ENCODE measurements around the gene PTPN3. TPM values are rescaled to one million over a fixed set of nuclear protein-coding genes. Genes with fewer than 3 reads are reported as not detected.
A peak's percentile ranks its signal among the peaks of the same experiment; 100 is the strongest.

The PTPN3 gene
- total RNA-seq, 1 donor from 2014 or later, result 1.1 TPM

DNA sequence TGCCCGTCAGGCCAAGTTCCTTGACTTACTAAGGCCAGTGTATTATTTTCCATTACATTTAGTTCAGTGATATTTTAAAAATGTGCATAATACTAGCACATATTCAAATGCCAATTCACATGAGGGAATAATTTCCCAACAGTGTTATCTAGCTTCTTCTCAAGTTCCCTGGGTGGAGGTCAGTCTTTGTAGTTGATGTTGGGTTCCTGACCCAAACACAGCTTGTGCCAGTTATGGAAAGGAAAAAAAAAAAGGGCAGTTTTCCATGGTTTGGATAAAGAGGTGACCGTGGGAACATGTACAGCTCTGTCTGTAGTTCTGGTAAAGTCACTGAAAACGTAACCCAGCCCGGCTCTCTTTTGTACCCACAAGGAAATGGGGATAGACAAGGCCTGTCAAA is 11.5 kb upstream of the PTPN3 start:
- no peak for DNase-seq (ENCODE audit: low read depth, low spot score)
- no peak overlapping the region for H3K27ac Mint-ChIP-seq (ENCODE audit: unreplicated experiment)
- TF ChIP-seq, protein P1, sequence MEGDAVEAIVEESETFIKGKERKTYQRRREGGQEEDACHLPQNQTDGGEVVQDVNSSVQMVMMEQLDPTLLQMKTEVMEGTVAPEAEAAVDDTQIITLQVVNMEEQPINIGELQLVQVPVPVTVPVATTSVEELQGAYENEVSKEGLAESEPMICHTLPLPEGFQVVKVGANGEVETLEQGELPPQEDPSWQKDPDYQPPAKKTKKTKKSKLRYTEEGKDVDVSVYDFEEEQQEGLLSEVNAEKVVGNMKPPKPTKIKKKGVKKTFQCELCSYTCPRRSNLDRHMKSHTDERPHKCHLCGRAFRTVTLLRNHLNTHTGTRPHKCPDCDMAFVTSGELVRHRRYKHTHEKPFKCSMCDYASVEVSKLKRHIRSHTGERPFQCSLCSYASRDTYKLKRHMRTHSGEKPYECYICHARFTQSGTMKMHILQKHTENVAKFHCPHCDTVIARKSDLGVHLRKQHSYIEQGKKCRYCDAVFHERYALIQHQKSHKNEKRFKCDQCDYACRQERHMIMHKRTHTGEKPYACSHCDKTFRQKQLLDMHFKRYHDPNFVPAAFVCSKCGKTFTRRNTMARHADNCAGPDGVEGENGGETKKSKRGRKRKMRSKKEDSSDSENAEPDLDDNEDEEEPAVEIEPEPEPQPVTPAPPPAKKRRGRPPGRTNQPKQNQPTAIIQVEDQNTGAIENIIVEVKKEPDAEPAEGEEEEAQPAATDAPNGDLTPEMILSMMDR (conservative IDR thresholded peaks at IDR 0.05), result no peak
- no peaks in the 10 kb centered on the region for H3K36me3 Mint-ChIP-seq (ENCODE audit: low read depth)
- no peaks in the 10 kb centered on the region for H3K4me1 Mint-ChIP-seq
- peaks cover 44% of the 10 kb centered on the region for H3K27me3 Mint-ChIP-seq (ENCODE audit: low read depth)
- no peak overlapping the region for H3K4me3 Mint-ChIP-seq
- H3K9me3 Mint-ChIP-seq, result no peaks in the 10 kb centered on the region

DNA sequence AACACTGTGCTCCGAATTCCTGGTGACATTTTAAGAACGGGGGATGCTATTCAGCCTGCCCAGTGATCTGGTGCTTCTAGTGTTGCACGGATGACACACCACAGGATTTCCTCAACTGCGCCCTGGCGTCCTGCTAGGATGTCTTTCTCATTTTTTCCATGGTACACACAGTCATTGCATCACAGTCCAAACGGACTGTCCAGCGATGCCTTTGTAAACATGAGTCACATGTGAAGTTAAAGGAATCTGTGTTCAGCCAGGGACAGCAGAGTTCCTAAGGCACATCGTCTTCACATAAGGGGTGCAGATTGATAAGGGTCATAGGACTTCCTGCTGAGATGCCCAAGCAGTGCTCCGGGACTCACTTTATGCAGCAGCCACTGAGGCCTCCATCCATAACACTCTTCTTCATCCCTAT is 9.3 kb upstream of the PTPN3 start:
- peaks cover 54% of the 10 kb centered on the region for H3K27me3 Mint-ChIP-seq (ENCODE audit: low read depth)

DNA sequence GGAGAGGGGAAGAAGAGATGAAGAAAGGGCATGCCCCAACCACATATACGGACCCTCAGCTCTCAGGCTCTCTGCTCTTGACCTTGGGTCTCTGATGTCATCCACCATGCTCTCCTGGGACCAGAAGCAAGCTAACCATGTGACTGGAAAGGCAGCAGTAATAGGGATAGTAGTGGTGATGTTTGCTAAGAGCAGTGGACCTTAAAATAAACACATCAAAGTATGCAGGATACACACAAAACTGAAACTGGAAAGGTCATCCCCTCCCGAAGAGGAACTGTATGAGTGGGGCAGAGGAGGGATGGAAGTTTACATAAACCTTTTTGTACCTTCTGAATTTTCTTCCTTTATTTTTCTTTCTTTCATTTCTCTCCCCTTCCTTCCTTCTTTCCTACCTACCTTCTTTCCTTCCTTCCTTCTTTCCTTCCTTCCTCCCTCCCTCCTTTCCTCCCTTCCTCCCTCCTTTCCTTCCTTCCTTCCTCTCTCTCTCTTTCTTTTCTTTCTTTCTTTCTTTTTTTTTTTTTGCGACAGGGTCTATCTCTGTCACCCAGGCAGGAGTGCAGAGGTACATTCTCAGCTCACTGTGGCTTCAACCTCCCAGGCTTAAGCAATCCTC is 8.1 kb upstream of the PTPN3 start:
- TF ChIP-seq, protein P1 (conservative IDR thresholded peaks at IDR 0.05), result no peak
- H3K9me3 Mint-ChIP-seq, result no peaks in the 10 kb centered on the region
- no peaks in the 10 kb centered on the region for H3K36me3 Mint-ChIP-seq (ENCODE audit: low read depth)
- no peak overlapping the region for H3K27ac Mint-ChIP-seq (ENCODE audit: unreplicated experiment)
- no peak overlapping the region for H3K4me3 Mint-ChIP-seq
- H3K4me1 Mint-ChIP-seq, result no peaks in the 10 kb centered on the region
- DNase-seq (ENCODE audit: low read depth, low spot score), result no peak
- H3K27me3 Mint-ChIP-seq (ENCODE audit: low read depth), result peaks cover 66% of the 10 kb centered on the region

More for the DNA sequence above, 9.3 kb upstream of the PTPN3 start:
- Mint-ChIP-seq H3K4me1 (no peaks in the 10 kb centered on the region), H3K4me3 (no peak overlapping the region), H3K9me3 (no peaks in the 10 kb centered on the region), H3K36me3 (ENCODE audit: low read depth) (no peaks in the 10 kb centered on the region), H3K27ac (ENCODE audit: unreplicated experiment) (no peak overlapping the region)
- DNase-seq (ENCODE audit: low read depth, low spot score), result no peak
- TF ChIP-seq, protein P1 (conservative IDR thresholded peaks at IDR 0.05), result no peak

DNA sequence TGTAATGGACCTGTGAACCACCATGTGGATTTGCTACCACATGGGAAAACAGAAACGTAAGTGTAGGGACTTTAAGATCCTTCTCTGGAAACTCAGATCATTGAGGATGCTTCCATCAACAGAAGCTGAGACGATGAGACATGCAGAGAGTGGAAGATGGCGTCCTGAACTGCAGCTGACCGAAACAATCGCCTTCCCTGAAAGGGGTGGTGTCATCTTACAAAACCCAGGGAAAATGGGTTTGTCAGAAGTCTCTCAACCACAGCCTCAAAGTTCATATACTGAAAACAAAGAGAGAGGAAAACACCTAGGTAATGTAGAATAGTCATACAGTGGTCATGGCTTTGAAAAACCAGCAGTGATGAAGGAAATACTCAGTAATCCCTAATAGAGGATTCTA is 6.6 kb upstream of the PTPN3 start:
- TF ChIP-seq, protein P1 (conservative IDR thresholded peaks at IDR 0.05), result no peak
- H3K4me3 Mint-ChIP-seq, result no peak overlapping the region

DNA sequence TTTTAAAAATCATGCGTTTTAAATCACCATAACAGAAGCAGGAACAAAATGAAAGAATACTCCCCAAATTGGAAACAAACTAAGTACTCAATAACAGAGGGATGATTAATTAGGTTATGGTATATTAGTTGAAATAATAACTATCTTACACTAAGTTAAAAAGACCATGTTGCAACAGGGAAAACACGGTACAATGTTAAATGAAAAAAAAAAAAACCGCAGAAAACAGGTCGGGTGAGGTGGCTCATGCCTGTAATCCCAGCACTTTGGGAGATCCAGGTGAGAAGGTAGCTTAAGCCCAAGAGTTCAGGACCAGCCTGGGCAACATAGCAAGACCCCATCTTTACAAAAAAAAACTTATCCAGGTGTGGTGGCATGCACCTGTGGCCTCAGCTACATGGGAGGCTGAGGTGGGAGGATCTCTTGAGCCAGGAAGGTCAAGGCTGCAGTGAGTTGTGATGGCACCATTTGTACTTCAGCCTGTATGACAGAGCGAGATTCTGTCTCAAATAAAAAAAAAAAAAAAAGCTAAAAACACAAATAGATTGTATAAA is 2.4 kb upstream of the PTPN3 start:
- TF ChIP-seq, protein P1 (conservative IDR thresholded peaks at IDR 0.05), result no peak
- peak overlapping the region; percentile 21 for H3K4me3 Mint-ChIP-seq
- peaks cover 90% of the 10 kb centered on the region for H3K27me3 Mint-ChIP-seq (ENCODE audit: low read depth)
- H3K27ac Mint-ChIP-seq (ENCODE audit: unreplicated experiment), result no peak overlapping the region
- H3K9me3 Mint-ChIP-seq, result no peaks in the 10 kb centered on the region
- H3K36me3 Mint-ChIP-seq (ENCODE audit: low read depth), result no peaks in the 10 kb centered on the region
- peaks cover 15% of the 10 kb centered on the region for H3K4me1 Mint-ChIP-seq
- DNase-seq (ENCODE audit: low read depth, low spot score), result no peak

More for the DNA sequence above, 6.6 kb upstream of the PTPN3 start:
- Mint-ChIP-seq H3K27me3 (ENCODE audit: low read depth) (peaks cover 81% of the 10 kb centered on the region), H3K4me1 (peaks cover 3% of the 10 kb centered on the region), H3K9me3 (no peaks in the 10 kb centered on the region), H3K36me3 (ENCODE audit: low read depth) (no peaks in the 10 kb centered on the region), H3K27ac (ENCODE audit: unreplicated experiment) (no peak overlapping the region)
- no peak for DNase-seq (ENCODE audit: low read depth, low spot score)

All from neural crest cell (in vitro differentiated cells).